Endothelial cell of hepatic sinusoid (primary cell): ENCODE measurements around the gene VTI1A.

Experiments used
- in situ Hi-C: cut with HindIII; loops from 2 replicates; pipeline ENCODE4 v1.10.0; 2017; ENCODE audit warnings: low sequenced_read_pairs

VTI1A gene

DNA sequence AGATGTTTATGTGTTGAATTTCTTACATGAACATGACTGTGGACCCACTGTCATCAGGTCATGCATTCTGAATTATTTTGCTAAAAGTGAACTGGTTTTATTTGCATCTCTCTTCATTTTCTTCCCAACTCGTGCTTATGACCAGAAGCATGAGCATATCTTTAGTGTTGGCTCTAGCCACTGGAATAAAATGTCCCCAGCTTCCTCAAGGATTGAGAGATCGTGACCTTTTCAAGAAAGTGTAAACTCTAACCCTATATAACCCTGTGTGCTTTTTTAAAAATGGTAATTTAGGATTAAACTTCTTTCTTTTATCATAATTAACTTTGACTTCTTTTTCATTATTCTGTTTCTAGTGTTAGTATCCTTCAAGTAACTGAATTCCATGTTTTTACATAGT lies 55.5 kb downstream of the VTI1A start:
- in situ Hi-C loops: no loop called here

DNA sequence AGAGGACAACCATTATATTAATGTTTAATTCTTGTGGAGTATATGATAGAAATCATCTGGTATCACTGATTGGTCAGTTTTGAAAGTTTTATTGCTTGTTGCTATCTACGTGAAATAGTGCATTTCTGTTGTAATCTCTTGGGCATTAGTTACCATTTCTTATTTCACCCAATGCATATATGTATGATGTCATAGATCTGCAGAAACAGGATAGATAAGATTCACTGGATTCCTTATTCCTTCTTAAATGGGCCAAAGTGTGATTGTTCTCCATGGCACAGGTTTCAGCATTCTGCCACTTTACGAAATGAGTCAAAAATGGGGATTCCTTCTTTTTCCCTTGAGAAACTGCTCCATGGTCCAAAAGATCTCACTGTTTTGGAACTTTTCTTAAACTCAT lies 56.6 kb downstream of the VTI1A start:
- in situ Hi-C loops: no loop called here

DNA sequence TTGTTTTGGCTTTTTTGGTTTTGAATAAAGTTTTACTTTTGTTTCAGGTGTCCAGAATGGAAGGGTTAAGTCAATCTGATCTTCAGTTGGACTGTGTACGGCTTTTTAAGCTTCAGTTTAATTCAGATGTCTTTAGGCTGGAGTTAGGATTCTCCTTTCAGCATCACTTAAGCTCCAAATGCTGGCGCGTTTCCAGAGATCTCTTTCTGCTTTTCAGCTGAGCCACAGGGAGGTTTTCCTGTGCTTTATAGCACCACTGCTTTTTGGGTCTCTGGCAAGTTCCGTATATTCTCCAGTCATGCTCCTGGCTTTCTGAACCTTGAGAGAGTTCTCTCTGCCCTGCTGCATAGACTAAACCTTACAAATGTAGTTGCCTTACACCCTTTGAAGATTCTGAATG lies 60.0 kb downstream of the VTI1A start:
- in situ Hi-C loops: no loop called here

DNA sequence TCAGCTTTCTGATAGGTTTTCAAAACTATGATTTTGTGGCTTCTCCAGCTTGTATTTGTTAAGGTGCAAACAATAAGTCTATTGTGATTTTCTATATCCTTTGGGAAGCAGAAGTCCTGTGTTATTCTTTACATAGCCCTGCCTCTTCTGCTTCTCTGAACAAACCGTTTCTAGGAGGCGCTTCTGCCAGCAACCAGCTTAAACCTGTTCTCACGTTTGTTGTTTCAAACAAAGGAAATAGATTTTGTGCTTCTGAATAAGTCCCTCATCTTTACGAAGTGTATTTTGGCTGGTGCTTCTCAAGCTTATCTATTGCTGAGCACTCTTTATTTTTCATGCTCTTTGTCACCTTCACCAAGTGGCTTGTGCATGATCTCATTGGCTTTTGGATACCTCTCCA lies 61.0 kb downstream of the VTI1A start:
- in situ Hi-C loops: no loop called here

DNA sequence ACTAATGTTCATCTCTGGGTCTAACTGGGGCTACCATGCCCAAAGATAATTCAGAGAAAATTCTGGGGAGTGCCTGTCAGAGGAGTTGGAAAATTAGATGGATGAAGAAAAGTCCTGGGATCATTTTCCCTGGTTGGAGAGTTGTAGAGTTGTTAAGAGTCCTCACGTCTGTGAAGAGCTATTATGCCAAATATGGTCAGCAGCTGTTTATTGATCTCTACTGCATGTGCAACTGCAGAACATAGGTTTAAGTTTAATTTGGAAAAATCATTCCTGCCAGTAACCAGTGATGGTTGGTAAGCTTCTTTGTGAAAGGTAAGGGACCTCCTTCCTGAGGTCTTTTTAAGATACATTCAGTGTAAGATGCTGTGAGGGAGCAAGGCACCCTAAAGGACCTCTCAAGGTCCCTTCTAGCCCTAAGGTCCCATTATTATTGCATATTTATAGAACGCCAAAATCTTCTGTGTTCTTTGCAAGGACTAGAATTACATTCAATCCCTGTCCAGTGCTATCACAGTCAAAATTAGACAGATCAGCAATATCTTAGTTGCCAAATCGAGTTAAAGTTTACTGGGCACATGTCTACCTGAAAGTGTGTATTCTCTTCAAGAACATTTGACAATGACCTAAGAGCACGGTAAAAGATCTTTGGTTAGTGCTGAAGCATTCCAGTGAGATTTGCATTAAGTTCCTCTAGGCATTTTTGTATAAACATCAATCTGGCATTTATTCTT lies 62.7 kb downstream of the VTI1A start:
- in situ Hi-C loops: no loop called here

DNA sequence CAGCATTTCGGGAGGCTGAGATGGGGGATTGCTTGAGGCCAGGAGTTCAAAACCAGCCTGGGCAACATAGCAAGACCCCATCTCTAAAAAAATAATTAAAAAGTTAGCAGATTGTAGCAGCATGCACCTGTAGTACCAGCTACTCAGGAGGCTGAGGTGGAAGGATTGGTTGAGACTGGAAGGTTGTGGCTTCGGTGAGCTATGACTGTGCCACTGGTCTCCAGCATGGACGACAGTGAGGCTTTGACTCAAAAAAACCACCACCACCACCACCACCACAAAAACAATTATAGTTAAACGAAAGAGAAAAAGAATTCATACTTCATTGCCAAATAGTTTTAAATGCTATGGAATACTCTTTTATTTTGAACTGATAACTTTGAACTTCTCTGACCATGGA lies 63.4 kb downstream of the VTI1A start:
- in situ Hi-C loops: no loop called here

DNA sequence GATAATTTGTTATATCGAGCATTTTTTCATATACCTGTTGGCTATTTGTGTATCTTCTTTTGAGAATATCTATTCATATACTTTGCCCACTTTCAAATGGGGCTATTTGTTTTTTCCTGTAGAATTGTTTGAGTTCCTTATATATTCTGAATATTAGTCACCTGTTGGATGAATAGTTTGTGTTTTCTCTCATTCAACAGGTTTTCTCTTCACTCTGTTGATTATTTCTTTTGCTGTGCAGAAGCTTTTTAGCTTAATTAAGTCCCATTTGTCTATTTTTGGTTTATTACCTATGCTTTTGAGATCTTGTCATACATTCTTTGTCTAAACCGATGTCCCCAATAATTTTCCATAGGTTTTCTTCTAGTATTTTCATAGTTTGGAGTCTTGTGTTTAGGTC lies 65.3 kb downstream of the VTI1A start:
- in situ Hi-C loops: no loop called here

DNA sequence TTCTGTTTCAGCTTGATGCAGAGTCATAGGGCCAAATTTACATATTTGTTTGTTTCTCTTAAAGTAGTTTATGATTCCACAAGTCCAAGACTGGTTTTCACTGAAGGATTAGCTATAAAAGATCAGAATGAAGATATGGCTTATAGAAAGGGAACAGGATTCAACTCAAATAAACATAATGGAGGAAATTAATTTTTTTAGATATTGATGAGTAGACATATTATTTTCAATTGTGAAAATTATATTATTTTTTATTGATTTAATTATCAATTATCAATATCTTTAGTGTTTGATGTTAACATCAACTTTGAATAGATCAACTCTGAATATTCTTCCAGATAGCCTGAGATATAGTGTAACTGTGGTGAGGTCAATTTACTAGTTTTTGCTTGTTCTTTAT lies 68.1 kb downstream of the VTI1A start:
- in situ Hi-C loops: no loop called here

DNA sequence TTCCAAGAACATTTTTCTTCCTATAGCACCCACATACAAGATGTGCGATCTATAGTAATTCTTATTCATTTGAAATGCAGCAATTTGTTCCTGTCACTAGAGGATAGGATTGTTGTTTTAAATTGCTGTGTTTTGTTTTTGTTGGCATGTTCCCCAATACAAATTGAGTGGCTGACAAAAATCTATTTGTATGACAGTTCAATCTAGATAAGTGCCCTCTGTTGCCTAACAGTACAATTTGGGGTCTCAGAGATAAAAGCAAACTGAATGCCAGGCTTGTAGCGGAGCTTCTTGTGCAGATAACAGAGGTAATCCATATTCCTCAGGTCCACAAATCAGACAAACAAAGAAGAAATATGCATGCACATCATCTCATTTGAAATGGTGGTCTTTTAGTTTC lies 68.8 kb downstream of the VTI1A start:
- in situ Hi-C loops: no loop called here

DNA sequence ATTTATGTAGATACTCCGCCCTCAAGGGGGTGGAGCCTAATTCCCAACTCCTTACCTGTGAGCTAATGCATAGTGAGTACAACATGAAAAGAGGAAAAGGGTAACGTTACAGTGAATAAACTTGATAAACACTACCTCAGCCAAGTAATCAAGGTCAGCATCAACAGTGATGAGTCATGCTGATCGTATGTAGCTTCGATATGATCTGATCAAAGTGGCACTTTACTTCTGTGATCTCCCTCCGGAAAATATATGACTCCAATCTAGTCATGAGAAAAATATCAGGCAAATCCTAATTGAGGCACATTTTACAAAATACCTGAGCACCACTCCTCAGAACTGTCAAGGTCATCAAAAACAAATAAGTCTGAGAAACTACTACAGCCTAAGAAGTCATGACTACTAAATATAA lies 70.4 kb downstream of the VTI1A start:
- in situ Hi-C loops: no loop called here

DNA sequence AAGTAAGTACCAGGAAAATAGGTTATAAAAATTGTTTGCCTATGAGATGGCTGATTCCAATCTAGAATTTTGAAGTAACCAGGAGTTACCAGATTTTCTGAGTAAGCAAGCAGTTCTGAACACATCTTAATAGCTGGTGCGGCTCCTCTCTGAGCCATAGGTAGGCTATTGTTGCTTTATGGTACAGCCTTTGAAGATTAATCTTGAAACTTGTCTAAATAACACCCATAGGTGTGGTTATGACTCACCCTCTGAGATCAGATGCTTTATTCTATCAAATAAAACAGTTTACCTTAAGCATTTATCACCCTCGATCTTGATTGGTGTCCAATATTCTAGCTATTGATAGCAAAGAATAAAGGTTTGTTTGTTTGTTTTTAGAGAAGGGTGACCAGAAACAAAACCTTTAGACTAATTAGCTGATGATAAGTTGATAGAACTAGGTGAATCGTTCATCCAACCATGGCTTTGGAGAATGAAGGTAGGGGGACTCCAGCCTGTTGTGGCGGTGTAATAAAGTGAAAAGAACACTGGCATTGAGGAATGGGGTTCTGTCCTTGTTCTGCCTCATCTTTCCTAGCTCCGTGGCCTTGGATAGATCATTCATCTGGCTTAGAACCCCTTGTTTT lies 72.2 kb downstream of the VTI1A start:
- in situ Hi-C loops: no loop called here

DNA sequence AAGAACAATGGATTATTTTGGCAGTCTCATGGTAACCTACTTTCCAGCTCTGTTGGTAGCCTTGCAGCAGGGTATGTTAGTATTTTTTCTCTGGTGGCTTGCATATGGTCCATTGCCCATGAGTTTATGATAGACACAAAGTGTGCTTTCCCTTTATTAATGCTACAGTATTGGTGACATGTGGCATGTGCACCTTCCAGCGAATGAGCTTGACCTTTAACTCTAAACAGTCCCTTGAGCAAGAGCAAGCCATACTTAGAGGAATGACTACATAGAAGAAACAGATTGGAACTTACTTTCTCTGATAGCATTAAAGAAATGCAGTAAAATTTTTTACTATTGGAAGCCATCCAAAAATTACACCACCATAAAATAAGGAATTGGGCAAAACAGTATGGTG lies 73.9 kb downstream of the VTI1A start:
- in situ Hi-C loops: no loop called here

DNA sequence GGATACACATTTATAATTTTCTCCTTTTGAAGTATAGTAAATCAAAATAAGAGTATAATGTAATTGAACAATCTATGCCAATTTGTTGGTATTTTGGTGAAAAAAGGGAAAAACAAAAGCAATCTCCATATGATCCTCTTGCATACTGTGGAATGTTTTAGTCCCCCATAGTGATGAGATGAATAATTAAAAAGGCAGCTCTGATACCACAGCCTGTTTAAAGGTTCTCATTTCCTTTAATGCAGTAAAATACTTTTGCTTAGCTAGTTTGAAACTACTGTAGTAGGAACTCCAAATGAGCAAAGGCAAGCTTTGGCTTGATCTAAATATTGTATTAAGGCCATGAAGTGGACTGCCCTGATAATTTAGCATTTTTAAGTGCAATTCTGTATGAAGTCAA lies 77.6 kb downstream of the VTI1A start:
- in situ Hi-C loops: no loop called here

DNA sequence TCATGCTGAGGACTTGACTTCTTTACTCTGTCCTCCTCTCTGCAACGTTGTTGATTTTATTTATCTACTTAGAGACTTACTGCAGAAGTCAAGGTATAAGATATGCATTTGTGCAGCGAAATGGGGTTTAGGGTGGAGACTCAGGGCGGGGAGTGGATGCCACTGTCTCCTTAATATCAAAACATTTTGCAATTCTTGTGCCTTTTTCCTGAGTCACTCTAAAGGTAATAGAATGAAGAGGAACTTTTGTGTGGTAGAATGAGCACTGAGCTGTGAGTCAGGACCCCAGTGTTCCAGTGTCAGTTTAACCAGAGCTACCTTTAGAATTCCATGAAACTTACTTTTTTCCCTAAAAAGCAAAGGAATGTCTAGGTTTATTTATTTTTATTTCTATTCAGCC lies 78.2 kb downstream of the VTI1A start:
- in situ Hi-C loops: no loop called here

DNA sequence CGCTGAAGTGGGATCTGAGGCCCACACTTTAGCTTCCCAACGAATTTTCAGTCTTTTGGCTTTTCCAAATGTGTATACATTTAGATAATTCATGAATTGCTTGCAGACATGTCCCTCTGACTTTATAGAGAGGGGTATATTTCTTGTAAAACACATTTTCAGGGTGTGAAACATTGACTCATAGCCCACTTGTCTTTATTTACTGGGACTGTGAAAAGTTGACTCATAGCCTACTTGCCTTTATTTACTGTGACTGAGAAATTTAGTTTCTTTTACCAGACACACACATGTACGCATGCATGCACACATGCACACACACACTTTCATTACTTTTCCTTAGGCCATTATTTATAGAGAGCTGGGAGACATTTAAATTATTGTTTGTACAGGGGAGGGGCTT lies 79.1 kb downstream of the VTI1A start:
- in situ Hi-C loops: no loop called here

DNA sequence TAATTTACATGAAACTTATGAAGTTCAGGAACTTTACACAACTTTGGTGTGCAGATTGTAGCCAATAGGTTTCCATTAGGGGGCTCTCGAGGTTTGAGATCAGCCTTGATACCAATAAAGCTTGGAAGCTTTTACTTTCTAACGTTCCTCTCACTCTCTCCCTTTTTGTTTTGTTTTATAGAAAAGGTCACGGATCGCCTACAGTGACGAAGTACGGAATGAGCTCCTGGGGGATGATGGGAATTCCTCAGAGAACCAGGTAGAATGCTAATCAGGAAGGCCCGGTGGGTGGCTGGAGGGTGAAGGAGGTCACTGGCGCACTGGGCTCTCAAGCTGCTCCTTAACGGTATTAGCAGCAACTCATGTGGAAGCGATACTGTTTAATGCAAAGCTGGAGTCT lies 79.9 kb downstream of the VTI1A start:
- in situ Hi-C loops: no loop called here

DNA sequence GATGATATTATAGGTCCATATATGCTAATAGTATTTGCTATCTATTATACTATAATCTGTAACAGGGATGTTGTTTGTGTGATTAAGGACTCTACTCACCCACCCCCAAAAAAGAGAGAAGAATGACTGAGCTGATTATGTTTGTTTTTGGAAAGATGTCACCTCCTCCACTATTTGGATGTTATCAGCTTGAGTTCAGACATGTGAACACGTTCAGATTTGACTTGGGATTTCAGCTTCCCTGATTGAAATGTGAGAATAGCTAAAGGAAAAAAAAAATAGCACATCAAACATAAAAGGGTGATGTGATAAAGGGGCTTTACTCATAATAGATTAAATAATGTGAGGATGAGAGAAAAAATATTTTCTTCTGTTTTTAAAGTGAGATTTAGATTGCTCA lies 81.2 kb downstream of the VTI1A start:
- in situ Hi-C loops: no loop called here

DNA sequence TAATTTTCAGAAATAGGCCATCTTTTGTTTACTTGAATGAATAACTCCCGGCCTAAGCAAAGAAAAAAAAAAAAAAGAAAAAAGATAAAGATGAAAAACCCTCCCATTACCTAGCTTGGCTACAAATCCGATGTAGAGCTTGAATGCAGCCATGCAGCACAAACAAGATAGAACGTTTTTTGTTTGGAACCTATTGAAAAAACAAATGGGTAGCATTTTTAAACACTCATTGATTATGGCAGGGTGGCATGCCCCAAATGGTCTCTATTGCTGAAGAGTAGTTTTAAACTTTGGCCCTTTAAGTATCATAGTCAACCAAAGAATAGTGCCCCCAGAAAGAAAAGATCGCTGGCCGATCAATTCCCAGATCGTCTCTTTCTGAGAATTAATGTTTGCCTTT lies 84.4 kb downstream of the VTI1A start:
- in situ Hi-C loops: loop anchor here (5.0 kb wide), 1 partner anchor 106 kb away; no protein-coding TSS in a partner anchor

DNA sequence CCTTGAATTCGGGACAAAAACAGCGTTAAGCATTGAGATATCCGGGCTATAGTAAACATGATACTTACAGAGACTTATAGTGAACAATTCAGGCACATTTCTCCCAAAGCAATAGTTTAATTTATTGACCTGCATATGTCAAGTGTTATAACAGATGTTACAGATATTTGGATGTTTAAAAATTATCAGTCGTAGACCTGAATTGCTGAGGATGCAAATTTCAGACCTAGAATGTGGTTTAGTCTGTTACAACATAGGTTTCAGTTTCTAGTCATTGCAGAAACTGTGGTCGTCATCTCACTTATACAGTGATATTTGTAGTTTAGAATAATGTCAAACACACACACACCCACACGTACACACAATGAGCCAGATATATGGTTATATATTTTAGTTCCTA lies 85.2 kb downstream of the VTI1A start:
- in situ Hi-C loops: loop anchor here (5.0 kb wide), 1 partner anchor 105 kb away; no protein-coding TSS in a partner anchor

DNA sequence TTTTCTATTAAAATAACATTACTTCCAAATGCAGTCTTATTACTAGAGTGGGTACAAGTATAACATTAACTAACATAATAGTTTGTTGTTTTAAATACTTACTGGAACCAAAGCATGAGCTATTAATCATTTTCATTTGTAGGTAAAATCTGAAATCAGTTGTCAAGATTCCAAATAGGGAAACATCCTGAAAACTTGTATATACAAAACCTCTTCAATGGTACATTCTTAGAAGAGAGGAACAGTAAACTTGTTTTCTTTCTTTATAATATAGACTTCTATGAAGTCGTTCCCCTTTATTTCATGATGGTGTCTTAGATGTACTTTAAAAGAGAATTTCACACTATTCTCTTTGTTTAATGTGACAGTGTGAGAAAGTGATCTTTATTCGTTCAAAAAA lies 85.9 kb downstream of the VTI1A start:
- in situ Hi-C loops: loop anchor here (5.0 kb wide), 1 partner anchor 104 kb away; no protein-coding TSS in a partner anchor

DNA sequence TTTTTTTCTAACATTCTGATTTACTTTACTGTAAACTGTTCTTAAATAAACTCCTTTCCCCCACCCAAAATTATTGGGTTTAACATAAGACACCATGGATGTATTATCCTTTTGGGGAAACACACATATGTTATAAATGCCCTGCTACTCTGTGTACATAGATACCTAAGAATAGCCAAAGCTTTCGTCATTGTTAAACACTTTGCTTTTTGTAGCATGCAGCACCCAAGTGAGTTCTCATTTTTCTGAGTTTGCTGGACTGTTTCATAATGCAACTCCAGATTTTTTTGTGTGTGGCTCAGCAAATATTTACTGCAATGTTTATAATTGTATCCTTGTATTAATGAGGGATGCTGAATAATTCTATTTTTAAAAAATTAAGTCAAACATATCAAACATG lies 86.9 kb downstream of the VTI1A start:
- in situ Hi-C loops: loop anchor here (5.0 kb wide), 1 partner anchor 103 kb away; no protein-coding TSS in a partner anchor

DNA sequence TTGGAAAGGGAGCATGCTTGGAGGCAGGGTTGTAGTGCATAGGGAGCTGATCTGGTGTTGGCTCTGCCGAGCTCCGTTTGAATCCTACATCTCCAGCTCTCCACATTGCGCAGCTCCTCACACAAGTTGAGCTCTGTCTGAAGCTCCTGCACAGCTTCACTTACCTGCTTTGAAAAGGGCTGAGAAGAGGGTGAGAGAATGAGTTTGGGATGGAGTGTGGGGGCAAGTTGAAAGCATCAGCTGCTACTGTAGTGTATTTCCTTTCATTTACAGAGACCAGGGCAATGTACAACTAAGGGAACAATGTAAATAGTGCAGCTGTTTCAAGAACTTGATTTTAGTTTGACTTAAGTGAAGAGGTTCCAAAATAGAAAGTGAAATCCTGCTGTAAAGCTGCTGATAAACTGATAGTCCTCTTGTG lies 88.5 kb downstream of the VTI1A start:
- in situ Hi-C loops: no loop called here

DNA sequence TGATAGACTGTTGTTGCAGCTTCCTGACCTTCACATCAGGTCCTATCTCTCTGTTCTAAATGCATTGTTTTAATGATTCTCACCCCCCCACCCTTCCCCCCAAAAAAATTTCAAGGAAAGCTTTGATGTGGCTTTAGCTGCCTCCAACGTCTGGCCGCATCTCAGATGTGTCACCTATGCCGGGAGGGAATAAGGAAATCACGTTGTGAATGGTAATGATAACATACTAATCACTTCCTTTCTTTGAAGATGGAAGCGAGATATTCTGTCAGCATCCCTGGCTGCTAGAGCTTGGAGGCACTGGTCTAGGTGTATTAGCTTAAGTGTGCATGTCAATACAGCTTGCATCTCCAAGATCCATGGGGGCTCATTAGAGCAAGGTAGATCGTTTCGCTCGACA lies 89.6 kb downstream of the VTI1A start:
- in situ Hi-C loops: no loop called here
